ENCODE results near the gene ORC5. TPM values are rescaled to one million over a fixed set of nuclear protein-coding genes. Genes with fewer than 3 reads are reported as not detected.

Gene ORC5
- total and polyA plus RNA-seq, 2 of the 13 experiments (the other 11 are each of a cell fraction or from before 2014, with no cell fraction given) = 4.8 to 18.8 TPM

DNA sequence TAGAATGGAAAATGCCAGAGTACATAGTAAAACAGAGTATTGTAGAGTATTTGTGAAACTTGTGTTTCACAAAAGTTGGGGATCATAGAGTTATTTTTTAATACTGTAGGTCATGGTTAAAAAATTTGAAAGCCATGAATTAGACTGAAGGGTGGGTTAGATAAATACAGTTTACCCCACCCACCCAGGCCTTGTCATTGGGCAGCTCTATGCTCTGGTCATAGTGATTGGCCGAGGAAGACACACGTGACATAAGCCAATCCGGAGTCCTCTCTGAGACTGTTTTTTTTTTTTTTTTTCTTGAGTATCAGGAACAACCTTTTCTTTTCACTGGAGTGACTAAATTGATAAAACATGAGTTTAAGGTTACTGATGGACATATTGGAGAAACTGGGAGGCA lies 33.3 kb upstream of the ORC5 start:
- no peaks in the 10 kb centered on the region for H3K9me3 ChIP-seq (ENCODE audit: low read length)
- H4K20me1 ChIP-seq (ENCODE audit: insufficient read depth, low read length) = no peaks in the 10 kb centered on the region
- no peaks in the 10 kb centered on the region for H3K36me3 ChIP-seq (replicated peaks in 1 of 2; ENCODE audit: control insufficient read depth in 1 of 2, insufficient read depth in 2 of 2, low read length in 2 of 2)
- in situ Hi-C loops (cut with HindIII; ENCODE audit: extremely low pct_ligation_motif_present, low pct_unique_long_range_greater_than_20kb) = no loop called here
- ChIA-PET POLR2A (no interaction called here), CTCF (ENCODE audit: low intra/inter-chr PET ratio, low total read pairs) (no interaction called here)
- BruUV-seq (replicated peaks) = no TSS peak
- H2AFZ ChIP-seq (ENCODE audit: low read length) = no peak overlapping the region
- intact Hi-C loops (cut with micrococcal nuclease; ENCODE audit: unreplicated experiment) = no loop called here
- H3K27ac ChIP-seq (ENCODE audit: extremely low read length, insufficient read depth, low read length) = no peak overlapping the region
- peaks cover 0 to 9% of the 10 kb centered on the region in 2 experiments; a peak in 2 of 5 replicates for H3K27me3 ChIP-seq (ENCODE audit: control insufficient read depth in 1 of 2, insufficient read depth in 2 of 2, low read length in 2 of 2)
- H3K9ac ChIP-seq (ENCODE audit: insufficient read depth, low read depth, low read length) = no peak overlapping the region
- FAIRE-seq = no peak
- H3K4me1 ChIP-seq (ENCODE audit: insufficient read depth, low read length) = no peaks in the 10 kb centered on the region
- ATAC-seq = no peak
- no peaks in the 10 kb centered on the region for H3K79me2 ChIP-seq (ENCODE audit: insufficient read depth, low read length)
- DNase-seq (ENCODE audit: low spot score) = no peak
- H3K4me3 ChIP-seq (replicated peaks in 1 of 3; ENCODE audit: insufficient read depth in 1 of 3, low read depth in 2 of 3, low read length in 3 of 3) = no peak overlapping the region
- WGBS (ENCODE audit: low lambda C conversion rate) = 19% methylated on average over 3 of the region's 3 CpGs
- no peak overlapping the region for H3K4me2 ChIP-seq (ENCODE audit: low read depth, low read length)
- TF ChIP-seq CEBPB (IDR thresholded peaks at IDR 0.05; ENCODE audit: borderline replicate concordance, low read depth, low read length) (no peak), ZNF552 (CRISPR knock-in tag; IDR thresholded peaks at IDR 0.05; ENCODE audit: borderline replicate concordance) (no peak), ZNF136 (CRISPR knock-in tag; IDR thresholded peaks at IDR 0.05; ENCODE audit: low read depth) (no peak), SMC3 (IDR thresholded peaks at IDR 0.05; ENCODE audit: low read length) (no peak), FOXC1 (CRISPR knock-in tag; IDR thresholded peaks at IDR 0.05; ENCODE audit: borderline replicate concordance) (no peak), ZFP90 (CRISPR knock-in tag; IDR thresholded peaks at IDR 0.05; ENCODE audit: borderline replicate concordance) (no peak), ZNF383 (CRISPR knock-in tag; IDR thresholded peaks at IDR 0.05; ENCODE audit: borderline replicate concordance) (no peak), ZNF816 (CRISPR knock-in tag; IDR thresholded peaks at IDR 0.05; ENCODE audit: borderline replicate concordance) (no peak), SMYD3 (CRISPR knock-in tag; IDR thresholded peaks at IDR 0.05) (no peak), ZBTB3 (CRISPR knock-in tag; IDR thresholded peaks at IDR 0.05; ENCODE audit: borderline replicate concordance, low read depth) (no peak), CENPX (CRISPR knock-in tag; IDR thresholded peaks at IDR 0.05) (no peak), ZMYM2 (CRISPR knock-in tag; IDR thresholded peaks at IDR 0.05) (no peak), CBX1 (IDR thresholded peaks at IDR 0.05; ENCODE audit: low read depth) (no peak)
- TF ChIP-seq, protein P1, sequence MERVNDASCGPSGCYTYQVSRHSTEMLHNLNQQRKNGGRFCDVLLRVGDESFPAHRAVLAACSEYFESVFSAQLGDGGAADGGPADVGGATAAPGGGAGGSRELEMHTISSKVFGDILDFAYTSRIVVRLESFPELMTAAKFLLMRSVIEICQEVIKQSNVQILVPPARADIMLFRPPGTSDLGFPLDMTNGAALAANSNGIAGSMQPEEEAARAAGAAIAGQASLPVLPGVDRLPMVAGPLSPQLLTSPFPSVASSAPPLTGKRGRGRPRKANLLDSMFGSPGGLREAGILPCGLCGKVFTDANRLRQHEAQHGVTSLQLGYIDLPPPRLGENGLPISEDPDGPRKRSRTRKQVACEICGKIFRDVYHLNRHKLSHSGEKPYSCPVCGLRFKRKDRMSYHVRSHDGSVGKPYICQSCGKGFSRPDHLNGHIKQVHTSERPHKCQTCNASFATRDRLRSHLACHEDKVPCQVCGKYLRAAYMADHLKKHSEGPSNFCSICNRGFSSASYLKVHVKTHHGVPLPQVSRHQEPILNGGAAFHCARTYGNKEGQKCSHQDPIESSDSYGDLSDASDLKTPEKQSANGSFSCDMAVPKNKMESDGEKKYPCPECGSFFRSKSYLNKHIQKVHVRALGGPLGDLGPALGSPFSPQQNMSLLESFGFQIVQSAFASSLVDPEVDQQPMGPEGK (CRISPR knock-in tag; IDR thresholded peaks at IDR 0.05) = no peak
- TF ChIP-seq, protein P2, sequence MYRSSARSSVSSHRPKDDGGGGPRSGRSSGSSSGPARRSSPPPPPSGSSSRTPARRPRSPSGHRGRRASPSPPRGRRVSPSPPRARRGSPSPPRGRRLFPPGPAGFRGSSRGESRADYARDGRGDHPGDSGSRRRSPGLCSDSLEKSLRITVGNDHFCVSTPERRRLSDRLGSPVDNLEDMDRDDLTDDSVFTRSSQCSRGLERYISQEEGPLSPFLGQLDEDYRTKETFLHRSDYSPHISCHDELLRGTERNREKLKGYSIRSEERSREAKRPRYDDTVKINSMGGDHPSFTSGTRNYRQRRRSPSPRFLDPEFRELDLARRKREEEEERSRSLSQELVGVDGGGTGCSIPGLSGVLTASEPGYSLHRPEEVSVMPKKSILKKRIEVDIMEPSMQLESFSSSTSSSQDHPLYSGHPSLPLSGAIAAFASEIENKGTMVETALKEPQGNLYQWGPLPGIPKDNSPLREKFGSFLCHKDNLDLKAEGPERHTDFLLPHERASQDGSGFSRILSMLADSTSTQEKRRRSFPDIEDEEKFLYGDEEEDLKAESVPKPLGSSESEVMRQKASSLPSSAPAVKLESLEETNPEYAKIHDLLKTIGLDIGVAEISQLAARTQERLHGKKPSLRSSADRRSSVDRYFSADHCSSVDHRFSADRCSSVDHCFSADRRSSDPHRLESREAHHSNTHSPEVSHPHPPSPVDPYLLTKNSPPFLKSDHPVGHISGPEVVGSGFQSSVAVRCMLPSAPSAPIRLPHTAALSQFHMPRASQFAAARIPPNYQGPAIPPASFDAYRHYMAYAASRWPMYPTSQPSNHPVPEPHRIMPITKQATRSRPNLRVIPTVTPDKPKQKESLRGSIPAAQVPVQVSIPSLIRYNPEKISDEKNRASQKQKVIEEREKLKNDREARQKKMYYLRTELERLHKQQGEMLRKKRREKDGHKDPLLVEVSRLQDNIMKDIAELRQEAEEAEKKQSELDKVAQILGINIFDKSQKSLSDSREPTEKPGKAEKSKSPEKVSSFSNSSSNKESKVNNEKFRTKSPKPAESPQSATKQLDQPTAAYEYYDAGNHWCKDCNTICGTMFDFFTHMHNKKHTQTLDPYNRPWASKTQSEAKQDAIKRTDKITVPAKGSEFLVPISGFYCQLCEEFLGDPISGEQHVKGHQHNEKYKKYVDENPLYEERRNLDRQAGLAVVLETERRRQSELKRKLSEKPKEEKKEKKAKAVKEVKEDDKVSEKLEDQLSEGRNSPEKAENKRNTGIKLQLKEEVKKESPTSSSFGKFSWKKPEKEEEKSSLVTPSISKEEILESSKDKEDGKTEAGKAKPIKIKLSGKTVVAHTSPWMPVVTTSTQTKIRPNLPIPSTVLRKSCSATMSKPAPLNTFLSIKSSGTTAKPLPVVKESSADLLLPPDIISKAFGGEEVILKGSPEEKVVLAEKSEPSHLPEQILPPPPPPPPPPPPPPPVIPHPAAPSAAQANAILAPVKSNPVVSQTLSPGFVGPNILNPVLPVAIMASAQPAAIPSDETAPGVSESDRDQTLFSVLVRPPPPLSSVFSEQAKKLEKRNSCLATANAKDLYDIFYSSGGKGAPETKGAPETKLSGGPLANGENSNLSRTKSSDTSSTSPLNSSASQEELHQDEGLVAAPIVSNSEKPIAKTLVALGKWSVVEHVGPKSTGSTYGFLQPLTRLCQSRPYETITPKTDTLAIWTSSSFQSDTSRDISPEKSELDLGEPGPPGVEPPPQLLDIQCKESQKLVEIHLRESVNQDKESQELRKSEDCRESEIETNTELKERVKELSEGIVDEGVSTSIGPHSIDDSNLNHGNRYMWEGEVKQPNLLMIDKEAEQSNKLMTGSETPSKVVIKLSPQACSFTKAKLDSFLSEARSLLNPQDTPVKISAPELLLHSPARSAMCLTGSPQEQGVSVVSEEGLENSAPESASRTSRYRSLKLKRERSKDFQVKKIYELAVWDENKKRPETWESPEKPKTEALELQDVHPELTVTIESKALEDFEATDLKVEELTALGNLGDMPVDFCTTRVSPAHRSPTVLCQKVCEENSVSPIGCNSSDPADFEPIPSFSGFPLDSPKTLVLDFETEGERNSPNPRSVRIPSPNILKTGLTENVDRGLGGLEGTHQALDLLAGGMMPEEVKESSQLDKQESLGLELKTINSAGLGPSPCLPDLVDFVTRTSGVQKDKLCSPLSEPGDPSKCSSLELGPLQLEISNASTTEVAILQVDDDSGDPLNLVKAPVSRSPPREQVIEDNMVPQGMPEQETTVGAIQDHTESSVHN (CRISPR knock-in tag; IDR thresholded peaks at IDR 0.05) = no peak

Measured in HepG2 (cell line).